ENCODE results near the gene FSTL5. TPM values are rescaled to one million over a fixed set of nuclear protein-coding genes. Genes with fewer than 3 reads are reported as not detected.

The FSTL5 gene
- total and polyA plus RNA-seq, 8 donors, result 0.08 to 1.9 (median 0.16) TPM

DNA sequence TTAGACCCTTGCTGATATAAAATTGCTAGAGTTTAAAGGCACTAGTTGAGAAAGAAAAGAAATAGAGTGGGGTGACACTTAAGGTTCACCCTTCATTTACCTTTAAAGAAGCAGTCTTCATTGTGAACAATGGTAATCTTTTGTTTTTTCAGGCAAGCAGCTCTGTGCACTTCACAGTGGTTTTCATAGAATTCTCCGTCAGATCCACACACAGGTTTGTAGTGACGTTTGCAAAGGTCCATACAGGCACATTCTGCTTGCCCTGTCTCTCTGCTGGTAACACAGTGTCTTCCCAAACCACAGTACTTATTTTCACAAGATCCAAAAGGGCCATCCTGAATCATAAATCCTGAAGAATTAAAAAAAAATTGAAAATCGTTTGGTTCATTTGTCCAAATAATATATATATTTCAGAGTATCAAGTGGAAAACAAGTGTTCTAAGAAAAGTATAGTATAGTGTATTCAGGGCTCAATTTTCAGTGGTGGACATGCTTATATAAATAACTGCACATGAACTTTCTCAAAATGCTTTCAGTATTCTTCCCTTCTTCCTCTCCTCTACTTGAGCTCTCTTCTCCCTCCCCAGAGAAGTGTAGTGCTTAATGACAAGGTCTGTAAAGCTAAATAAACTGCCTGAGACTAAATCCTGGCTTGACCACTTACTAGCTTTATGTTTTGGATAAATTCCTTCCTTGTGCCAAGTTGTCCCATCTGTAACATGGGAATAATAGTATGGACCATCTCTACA lies 243.3 kb downstream of the FSTL5 start:
- FAIRE-seq, result no peak
- Histone ChIP-seq H3K9me3 (no peaks in the 10 kb centered on the region), H3K36me3 (no peaks in the 10 kb centered on the region), H3K4me3 (no peak overlapping the region), H3K4me1 (no peaks in the 10 kb centered on the region), H3K27me3 (peaks cover 0 to 7% (median 0%) of the 10 kb centered on the region in 4 donors), H3K27ac (no peak overlapping the region)
- intact Hi-C loops (cut with DNase I), result no loop called here
- no peak for DNase-seq
- WGBS, 2 donors, result 59 to 64% methylated on average over 3 of the region's 3 CpGs
- ATAC-seq, result no peak
- TF ChIP-seq, protein P1, sequence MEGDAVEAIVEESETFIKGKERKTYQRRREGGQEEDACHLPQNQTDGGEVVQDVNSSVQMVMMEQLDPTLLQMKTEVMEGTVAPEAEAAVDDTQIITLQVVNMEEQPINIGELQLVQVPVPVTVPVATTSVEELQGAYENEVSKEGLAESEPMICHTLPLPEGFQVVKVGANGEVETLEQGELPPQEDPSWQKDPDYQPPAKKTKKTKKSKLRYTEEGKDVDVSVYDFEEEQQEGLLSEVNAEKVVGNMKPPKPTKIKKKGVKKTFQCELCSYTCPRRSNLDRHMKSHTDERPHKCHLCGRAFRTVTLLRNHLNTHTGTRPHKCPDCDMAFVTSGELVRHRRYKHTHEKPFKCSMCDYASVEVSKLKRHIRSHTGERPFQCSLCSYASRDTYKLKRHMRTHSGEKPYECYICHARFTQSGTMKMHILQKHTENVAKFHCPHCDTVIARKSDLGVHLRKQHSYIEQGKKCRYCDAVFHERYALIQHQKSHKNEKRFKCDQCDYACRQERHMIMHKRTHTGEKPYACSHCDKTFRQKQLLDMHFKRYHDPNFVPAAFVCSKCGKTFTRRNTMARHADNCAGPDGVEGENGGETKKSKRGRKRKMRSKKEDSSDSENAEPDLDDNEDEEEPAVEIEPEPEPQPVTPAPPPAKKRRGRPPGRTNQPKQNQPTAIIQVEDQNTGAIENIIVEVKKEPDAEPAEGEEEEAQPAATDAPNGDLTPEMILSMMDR (IDR thresholded peaks at IDR 0.05), result no peak

DNA sequence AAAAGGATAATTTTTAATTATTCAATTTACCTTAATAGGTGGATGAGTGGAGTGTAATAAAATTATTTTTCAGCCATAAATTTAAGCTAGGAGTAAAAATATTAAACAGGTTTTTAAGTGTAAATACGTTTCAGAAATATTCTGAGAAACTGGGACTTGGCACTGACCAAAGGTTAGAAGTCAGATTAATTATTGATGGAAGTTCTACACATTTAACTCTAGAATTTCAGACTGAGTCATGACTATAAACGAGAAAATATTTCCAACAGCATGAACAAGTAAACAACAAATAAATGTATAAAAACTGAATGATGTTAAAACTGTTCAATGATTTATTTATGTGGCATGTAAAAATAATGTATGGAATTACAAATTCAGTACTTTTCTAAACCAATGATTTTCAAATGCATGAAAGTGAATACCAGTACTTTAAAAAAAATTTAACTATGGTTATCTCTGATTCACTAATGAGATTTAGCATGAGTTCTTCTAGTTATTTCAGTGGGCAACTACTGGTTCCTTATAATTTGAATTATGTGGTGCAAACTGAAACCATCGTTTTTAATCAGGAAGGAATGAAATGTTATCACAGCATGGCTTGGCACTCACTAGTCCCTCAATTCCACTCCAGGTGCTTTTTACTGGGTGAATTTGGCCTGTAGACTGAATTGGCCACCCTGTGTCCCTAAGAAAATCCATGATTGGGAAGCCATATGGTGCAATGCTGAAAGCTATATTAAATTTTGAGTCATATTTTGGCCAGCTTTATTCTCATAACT lies 244.2 kb downstream of the FSTL5 start:
- H3K27ac ChIP-seq, result no peak overlapping the region
- intact Hi-C loops (cut with DNase I), result no loop called here
- H3K4me3 ChIP-seq, result no peak overlapping the region
- peaks cover 0 to 6% (median 0%) of the 10 kb centered on the region in 4 donors for H3K27me3 ChIP-seq
- no peaks in the 10 kb centered on the region for H3K36me3 ChIP-seq
- ATAC-seq, result no peak
- FAIRE-seq, result no peak
- TF ChIP-seq, protein P1 (IDR thresholded peaks at IDR 0.05), result no peak
- WGBS, 2 donors, result 8 to 14% methylated on average over 3 of the region's 3 CpGs
- no peaks in the 10 kb centered on the region for H3K9me3 ChIP-seq
- no peaks in the 10 kb centered on the region for H3K4me1 ChIP-seq
- no peak for DNase-seq

DNA sequence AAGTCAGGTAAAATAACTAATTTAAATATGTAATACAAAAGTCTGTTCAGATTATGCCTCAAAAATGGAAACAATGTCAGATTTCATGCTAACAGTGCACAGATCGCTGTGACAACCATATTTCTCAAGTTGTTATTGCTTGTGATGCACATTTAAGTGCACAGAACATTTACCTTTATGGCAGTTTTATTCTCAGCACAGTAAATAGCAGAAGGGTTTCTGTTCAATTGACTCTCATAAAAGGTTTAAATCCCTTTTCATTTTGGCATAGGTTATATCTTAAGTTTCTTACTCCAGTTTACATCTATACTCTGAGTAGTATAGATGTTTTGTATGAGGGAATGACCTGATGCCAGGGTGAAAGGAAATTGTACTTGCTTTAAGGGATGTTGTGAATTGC lies 247.8 kb downstream of the FSTL5 start:
- no peak for DNase-seq
- FAIRE-seq, result no peak
- no peak for ATAC-seq
- H3K4me1 ChIP-seq, result no peaks in the 10 kb centered on the region
- intact Hi-C loops (cut with DNase I), result no loop called here
- no peaks in the 10 kb centered on the region for H3K27me3 ChIP-seq
- WGBS, 2 donors, result 61 to 74% methylated on average over 1 of the region's 1 CpG
- no peak overlapping the region for H3K4me3 ChIP-seq
- H3K9me3 ChIP-seq, result no peaks in the 10 kb centered on the region
- H3K27ac ChIP-seq, result no peak overlapping the region
- TF ChIP-seq, protein P1 (IDR thresholded peaks at IDR 0.05), result no peak
- no peaks in the 10 kb centered on the region for H3K36me3 ChIP-seq

DNA sequence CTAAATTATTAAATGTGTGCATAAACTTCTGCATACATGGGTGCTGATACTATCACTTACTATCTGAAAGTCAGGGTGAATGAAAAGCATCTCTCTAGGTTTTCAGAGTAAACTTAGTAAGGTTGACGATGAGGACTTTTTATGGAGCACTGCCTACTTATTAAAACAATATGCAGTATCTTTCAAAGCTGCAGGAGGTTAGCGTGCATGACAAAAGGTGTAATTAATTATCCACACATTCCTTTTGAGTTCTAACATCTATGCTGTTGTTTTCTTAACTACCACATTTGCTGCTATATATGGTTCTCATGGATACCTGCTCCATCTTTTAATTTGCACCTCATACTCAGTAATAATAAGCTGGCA lies 256.2 kb downstream of the FSTL5 start:
- H3K4me1 ChIP-seq, result no peaks in the 10 kb centered on the region
- DNase-seq (no peak), ATAC-seq (no peak), FAIRE-seq (no peak)
- no peaks in the 10 kb centered on the region for H3K9me3 ChIP-seq
- TF ChIP-seq, protein P1 (IDR thresholded peaks at IDR 0.05), result no peak
- intact Hi-C loops (cut with DNase I), result no loop called here
- 44 to 54% methylated on average over 2 of the region's 2 CpGs for WGBS, 2 donors
- H3K4me3 ChIP-seq, result no peak overlapping the region
- H3K27ac ChIP-seq, result no peak overlapping the region
- no peaks in the 10 kb centered on the region for H3K27me3 ChIP-seq
- H3K36me3 ChIP-seq, result no peaks in the 10 kb centered on the region
